ENCODE data around the gene TMEM245.

DNA sequence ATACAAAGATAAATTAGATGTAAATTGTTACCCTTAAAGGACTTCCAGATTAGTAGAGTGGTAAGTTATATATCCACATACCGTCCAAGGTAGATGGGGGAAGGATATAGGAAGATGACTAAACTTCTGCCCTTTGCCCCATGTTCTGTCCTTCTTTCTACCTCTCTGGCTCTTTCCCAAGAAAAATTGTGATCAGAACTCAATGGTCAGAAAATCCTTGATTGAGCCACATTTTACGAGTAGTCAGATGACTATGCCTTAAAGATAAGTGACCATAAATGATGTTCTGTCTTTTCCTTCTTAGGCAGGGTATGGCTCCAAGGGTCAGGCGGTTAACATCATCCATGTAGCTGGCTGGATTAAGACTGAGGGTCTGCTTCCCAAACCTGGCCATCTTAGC, 42.9 kb upstream of the TMEM245 start:
- TF ChIP-seq, protein P1, sequence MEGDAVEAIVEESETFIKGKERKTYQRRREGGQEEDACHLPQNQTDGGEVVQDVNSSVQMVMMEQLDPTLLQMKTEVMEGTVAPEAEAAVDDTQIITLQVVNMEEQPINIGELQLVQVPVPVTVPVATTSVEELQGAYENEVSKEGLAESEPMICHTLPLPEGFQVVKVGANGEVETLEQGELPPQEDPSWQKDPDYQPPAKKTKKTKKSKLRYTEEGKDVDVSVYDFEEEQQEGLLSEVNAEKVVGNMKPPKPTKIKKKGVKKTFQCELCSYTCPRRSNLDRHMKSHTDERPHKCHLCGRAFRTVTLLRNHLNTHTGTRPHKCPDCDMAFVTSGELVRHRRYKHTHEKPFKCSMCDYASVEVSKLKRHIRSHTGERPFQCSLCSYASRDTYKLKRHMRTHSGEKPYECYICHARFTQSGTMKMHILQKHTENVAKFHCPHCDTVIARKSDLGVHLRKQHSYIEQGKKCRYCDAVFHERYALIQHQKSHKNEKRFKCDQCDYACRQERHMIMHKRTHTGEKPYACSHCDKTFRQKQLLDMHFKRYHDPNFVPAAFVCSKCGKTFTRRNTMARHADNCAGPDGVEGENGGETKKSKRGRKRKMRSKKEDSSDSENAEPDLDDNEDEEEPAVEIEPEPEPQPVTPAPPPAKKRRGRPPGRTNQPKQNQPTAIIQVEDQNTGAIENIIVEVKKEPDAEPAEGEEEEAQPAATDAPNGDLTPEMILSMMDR (IDR thresholded peaks at IDR 0.05; ENCODE audit: extremely low read depth in 1 of 2, insufficient read depth in 1 of 2, low read depth in 1 of 2, low read length in 2 of 2), result no peak
- TF ChIP-seq POLR2AphosphoS5 (IDR thresholded peaks at IDR 0.05; ENCODE audit: insufficient read depth, low read depth, low read length) (no peak), POLR2A (IDR thresholded peaks at IDR 0.05; ENCODE audit: low read depth, low read length) (no peak), EZH2 (IDR thresholded peaks at IDR 0.05; ENCODE audit: borderline replicate concordance, low read depth, low read length, severe bottlenecking) (no peak), JUN (IDR thresholded peaks at IDR 0.05; ENCODE audit: borderline replicate concordance, insufficient read depth, insufficient read length, low read depth) (no peak)
